ENCODE results near the gene RASAL2.
A peak's percentile ranks its signal among the peaks of the same experiment; 100 is the strongest.

GRCh38 chr1:178344513-178345091 is 250.7 kb downstream of the RASAL2 start:
- TF ChIP-seq, protein P1, sequence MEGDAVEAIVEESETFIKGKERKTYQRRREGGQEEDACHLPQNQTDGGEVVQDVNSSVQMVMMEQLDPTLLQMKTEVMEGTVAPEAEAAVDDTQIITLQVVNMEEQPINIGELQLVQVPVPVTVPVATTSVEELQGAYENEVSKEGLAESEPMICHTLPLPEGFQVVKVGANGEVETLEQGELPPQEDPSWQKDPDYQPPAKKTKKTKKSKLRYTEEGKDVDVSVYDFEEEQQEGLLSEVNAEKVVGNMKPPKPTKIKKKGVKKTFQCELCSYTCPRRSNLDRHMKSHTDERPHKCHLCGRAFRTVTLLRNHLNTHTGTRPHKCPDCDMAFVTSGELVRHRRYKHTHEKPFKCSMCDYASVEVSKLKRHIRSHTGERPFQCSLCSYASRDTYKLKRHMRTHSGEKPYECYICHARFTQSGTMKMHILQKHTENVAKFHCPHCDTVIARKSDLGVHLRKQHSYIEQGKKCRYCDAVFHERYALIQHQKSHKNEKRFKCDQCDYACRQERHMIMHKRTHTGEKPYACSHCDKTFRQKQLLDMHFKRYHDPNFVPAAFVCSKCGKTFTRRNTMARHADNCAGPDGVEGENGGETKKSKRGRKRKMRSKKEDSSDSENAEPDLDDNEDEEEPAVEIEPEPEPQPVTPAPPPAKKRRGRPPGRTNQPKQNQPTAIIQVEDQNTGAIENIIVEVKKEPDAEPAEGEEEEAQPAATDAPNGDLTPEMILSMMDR (IDR thresholded peaks at IDR 0.05): peak; percentile 67
- no peak for TF ChIP-seq ZFX (IDR thresholded peaks at IDR 0.05; ENCODE audit: borderline replicate concordance)

All from 22Rv1 (cell line).